ENCODE measurements around the gene PPFIA3.

GRCh38 chr19:49129238-49129583 is 9.9 kb downstream of the PPFIA3 start:
- TF ChIP-seq POLR2A (IDR thresholded peaks at IDR 0.05; ENCODE audit: low read length) (no peak), GATA1 (IDR thresholded peaks at IDR 0.05; ENCODE audit: low read depth, low read length) (no peak)
